ENCODE measurements around the gene TAB2. TPM values are rescaled to one million over a fixed set of nuclear protein-coding genes. Genes with fewer than 3 reads are reported as not detected.

Gene TAB2
- total RNA-seq, 1 experiment from 2014 or later: 56.7 TPM

DNA sequence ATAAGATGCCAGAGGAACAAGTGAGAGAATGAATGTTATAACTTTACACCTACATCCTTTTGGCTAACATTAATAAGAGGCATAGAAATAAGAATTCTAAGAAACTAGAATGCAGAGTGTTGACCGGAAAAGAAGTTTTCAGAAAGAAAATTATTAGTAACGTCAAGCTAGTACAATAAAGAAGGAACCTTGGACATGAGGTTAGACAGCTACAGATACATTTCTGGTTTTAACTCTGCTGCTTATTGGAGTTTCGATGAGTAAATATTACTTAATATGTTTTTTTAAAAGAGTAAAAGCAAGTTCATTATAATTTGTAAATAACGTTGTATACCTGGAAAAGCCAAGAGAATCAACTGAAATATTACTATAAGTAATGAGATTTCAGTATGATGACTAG, 22.7 kb downstream of the TAB2 start:
- Histone ChIP-seq H3K27me3 (ENCODE audit: insufficient read depth, low read length) (no peaks in the 10 kb centered on the region), H3K9me2 (ENCODE audit: insufficient read depth) (no peaks in the 10 kb centered on the region), H3K4me3 (replicated peaks in 1 of 2; ENCODE audit: low read depth in 1 of 2, low read length in 2 of 2) (no peak overlapping the region), H4K20me1 (ENCODE audit: insufficient read depth) (no peaks in the 10 kb centered on the region), H3K9ac (ENCODE audit: low read length) (no peak overlapping the region), H3K4me2 (ENCODE audit: low read length) (no peak overlapping the region), H3K27ac (ENCODE audit: low read depth, low read length) (no peak overlapping the region), H3K36me3 (ENCODE audit: control insufficient read depth in 1 of 2, insufficient read depth in 2 of 2, low read length in 2 of 2) (no peaks in the 10 kb centered on the region), H2AFZ (ENCODE audit: low read depth, low read length, poor library complexity, severe bottlenecking) (no peak overlapping the region), H3K79me2 (ENCODE audit: insufficient read depth, low read length) (peaks cover 96% of the 10 kb centered on the region), H3K4me1 (ENCODE audit: control insufficient read depth in 1 of 2, insufficient read depth in 2 of 2, low read length in 2 of 2) (peaks cover 23 to 35% of the 10 kb centered on the region in 2 experiments), H3K9me3 (ENCODE audit: control insufficient read depth in 1 of 2, insufficient read depth in 1 of 2, low read depth in 1 of 2, low read length in 2 of 2) (no peaks in the 10 kb centered on the region)
- ChIA-PET RAD21 (ENCODE audit: low non-redundant PET in 1 of 2, low total read pairs in 2 of 2, uncharacterized antibody in 2 of 2, unreplicated experiment in 2 of 2) (no interaction called here), CTCF (no interaction called here), POLR2A (no interaction called here)
- DNase-seq (ENCODE audit: low read depth, low spot score) (no peak), ATAC-seq (no peak)
- intact Hi-C loops (cut with micrococcal nuclease): no loop called here
- TF ChIP-seq, protein P1, sequence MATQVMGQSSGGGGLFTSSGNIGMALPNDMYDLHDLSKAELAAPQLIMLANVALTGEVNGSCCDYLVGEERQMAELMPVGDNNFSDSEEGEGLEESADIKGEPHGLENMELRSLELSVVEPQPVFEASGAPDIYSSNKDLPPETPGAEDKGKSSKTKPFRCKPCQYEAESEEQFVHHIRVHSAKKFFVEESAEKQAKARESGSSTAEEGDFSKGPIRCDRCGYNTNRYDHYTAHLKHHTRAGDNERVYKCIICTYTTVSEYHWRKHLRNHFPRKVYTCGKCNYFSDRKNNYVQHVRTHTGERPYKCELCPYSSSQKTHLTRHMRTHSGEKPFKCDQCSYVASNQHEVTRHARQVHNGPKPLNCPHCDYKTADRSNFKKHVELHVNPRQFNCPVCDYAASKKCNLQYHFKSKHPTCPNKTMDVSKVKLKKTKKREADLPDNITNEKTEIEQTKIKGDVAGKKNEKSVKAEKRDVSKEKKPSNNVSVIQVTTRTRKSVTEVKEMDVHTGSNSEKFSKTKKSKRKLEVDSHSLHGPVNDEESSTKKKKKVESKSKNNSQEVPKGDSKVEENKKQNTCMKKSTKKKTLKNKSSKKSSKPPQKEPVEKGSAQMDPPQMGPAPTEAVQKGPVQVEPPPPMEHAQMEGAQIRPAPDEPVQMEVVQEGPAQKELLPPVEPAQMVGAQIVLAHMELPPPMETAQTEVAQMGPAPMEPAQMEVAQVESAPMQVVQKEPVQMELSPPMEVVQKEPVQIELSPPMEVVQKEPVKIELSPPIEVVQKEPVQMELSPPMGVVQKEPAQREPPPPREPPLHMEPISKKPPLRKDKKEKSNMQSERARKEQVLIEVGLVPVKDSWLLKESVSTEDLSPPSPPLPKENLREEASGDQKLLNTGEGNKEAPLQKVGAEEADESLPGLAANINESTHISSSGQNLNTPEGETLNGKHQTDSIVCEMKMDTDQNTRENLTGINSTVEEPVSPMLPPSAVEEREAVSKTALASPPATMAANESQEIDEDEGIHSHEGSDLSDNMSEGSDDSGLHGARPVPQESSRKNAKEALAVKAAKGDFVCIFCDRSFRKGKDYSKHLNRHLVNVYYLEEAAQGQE (IDR thresholded peaks at IDR 0.05; ENCODE audit: low read depth): no peak
- TF ChIP-seq TCF7L2 (IDR thresholded peaks at IDR 0.05; ENCODE audit: borderline replicate concordance, extremely low read depth, insufficient read depth, insufficient read length): no peak
- TF ChIP-seq, protein P2, sequence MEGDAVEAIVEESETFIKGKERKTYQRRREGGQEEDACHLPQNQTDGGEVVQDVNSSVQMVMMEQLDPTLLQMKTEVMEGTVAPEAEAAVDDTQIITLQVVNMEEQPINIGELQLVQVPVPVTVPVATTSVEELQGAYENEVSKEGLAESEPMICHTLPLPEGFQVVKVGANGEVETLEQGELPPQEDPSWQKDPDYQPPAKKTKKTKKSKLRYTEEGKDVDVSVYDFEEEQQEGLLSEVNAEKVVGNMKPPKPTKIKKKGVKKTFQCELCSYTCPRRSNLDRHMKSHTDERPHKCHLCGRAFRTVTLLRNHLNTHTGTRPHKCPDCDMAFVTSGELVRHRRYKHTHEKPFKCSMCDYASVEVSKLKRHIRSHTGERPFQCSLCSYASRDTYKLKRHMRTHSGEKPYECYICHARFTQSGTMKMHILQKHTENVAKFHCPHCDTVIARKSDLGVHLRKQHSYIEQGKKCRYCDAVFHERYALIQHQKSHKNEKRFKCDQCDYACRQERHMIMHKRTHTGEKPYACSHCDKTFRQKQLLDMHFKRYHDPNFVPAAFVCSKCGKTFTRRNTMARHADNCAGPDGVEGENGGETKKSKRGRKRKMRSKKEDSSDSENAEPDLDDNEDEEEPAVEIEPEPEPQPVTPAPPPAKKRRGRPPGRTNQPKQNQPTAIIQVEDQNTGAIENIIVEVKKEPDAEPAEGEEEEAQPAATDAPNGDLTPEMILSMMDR (IDR thresholded peaks at IDR 0.05 in 2 of 3, conservative IDR thresholded peaks at IDR 0.05 in 1 of 3; ENCODE audit: borderline replicate concordance in 1 of 3, insufficient read depth in 1 of 3, low read depth in 2 of 3, low read length in 2 of 3): no peak
- no peak for TF ChIP-seq SIN3A (IDR thresholded peaks at IDR 0.05; ENCODE audit: low read depth)
- TF ChIP-seq ATF3 (IDR thresholded peaks at IDR 0.05): no peak
- TF ChIP-seq ZFX (IDR thresholded peaks at IDR 0.05): no peak
- no peak for TF ChIP-seq SP1 (IDR thresholded peaks at IDR 0.05; ENCODE audit: low read depth)
- no peak for TF ChIP-seq JUND (IDR thresholded peaks at IDR 0.05)
- no peak for TF ChIP-seq POLR2A (IDR thresholded peaks at IDR 0.05; ENCODE audit: borderline replicate concordance, extremely low read depth, insufficient read depth, insufficient read length)
- no peak for TF ChIP-seq YY1 (IDR thresholded peaks at IDR 0.05; ENCODE audit: extremely low read depth, insufficient replicate concordance, low read depth, low read length)
- TF ChIP-seq POLR2AphosphoS5 (IDR thresholded peaks at IDR 0.05; ENCODE audit: low read depth, low read length): no peak
- no peak for TF ChIP-seq MAX (IDR thresholded peaks at IDR 0.05)
- no peak for TF ChIP-seq FOSL1 (IDR thresholded peaks at IDR 0.05; ENCODE audit: low read depth)
- no peak for TF ChIP-seq ELF1 (IDR thresholded peaks at IDR 0.05; ENCODE audit: borderline replicate concordance, low read depth)
- BruUV-seq (replicated peaks): no TSS peak

Measured in HCT116 (cell line).